H1 (cell line): ENCODE results near the gene PPP1R7. TPM values are rescaled to one million over a fixed set of nuclear protein-coding genes. Genes with fewer than 3 reads are reported as not detected.

Experiments used
- CTCF ChIA-PET: fragments of 300-600 bp; sonication (Branson Sonifier 250); formaldehyde crosslinking; loops from one replicate; lab custom pipeline; 2021; ENCODE audit not compliant: partially characterized antibody; lab: Charles Lee
- POLR2A ChIA-PET: fragments of 300-600 bp; sonication (Branson Sonifier 250); formaldehyde crosslinking; loops from one replicate; lab custom pipeline; 2021; ENCODE audit warnings: inconsistent platforms; ENCODE audit not compliant: partially characterized antibody; lab: Charles Lee
- DNase-seq, 2 experiments: peaks; one replicate each; pipeline versions ENCODE4 v3.0.0 to v3.0.0-alpha.2; 2010 to 2022; ENCODE audit warnings: low spot score in 2 of 2, low read depth in 1 of 2, mixed read lengths in 1 of 2
- FAIRE-seq: peaks from 2 replicates; lab custom pipeline; 2011; peaks lifted over from hg19 to GRCh38; lab: Jason Lieb, UNC
- H2AFZ ChIP-seq: 2 replicates; pipeline ENCODE4 v1.8.1; 2012; ENCODE audit warnings: low read length, inconsistent platforms
- H2AK5ac ChIP-seq: 2 replicates; pipeline ENCODE4 v1.6.1; 2013; ENCODE audit warnings: low read depth, low read length
- H2BK120ac ChIP-seq: replicated peaks from 2 replicates; pipeline ENCODE3; 2013; ENCODE audit warnings: low read depth, low read length, inconsistent platforms
- H2BK12ac ChIP-seq: 2 replicates; pipeline ENCODE4 v1.6.1; 2013; ENCODE audit warnings: low read depth, low read length
- H2BK15ac ChIP-seq: 2 replicates; pipeline ENCODE4 v1.6.1; 2013; ENCODE audit warnings: low read length
- H2BK20ac ChIP-seq: 2 replicates; pipeline ENCODE4 v1.6.1; 2013; ENCODE audit warnings: low read length
- H2BK5ac ChIP-seq: 2 replicates; pipeline ENCODE4 v1.6.1; 2013; ENCODE audit warnings: low read depth, low read length
- H3K14ac ChIP-seq: 2 replicates; pipeline ENCODE4 v1.6.1; 2013; ENCODE audit warnings: inconsistent platforms; ENCODE audit not compliant: insufficient read length
- H3K18ac ChIP-seq: 2 replicates; pipeline ENCODE4 v1.6.1; 2013; ENCODE audit warnings: low read length; ENCODE audit errors: extremely low read depth
- H3K23ac ChIP-seq: 2 replicates; pipeline ENCODE4 v1.6.1; 2013; ENCODE audit warnings: inconsistent platforms; ENCODE audit not compliant: insufficient read length
- H3K23me2 ChIP-seq: 2 replicates; pipeline ENCODE4 v1.6.1; 2013; ENCODE audit warnings: low read depth, low read length
- H3K27ac ChIP-seq: 2 replicates; pipeline ENCODE4 v1.6.1; 2011; ENCODE audit warnings: low read depth, low read length, inconsistent platforms
- H3K27me3 ChIP-seq, 4 experiments: replicated peaks in 1 of 4; 1 replicate in 1 of 4; 2 replicates in 3 of 4; pipeline versions ENCODE4 v1.6.1 to v1.8.1; 2011 to 2013; ENCODE audit warnings: low read length in 3 of 4, mild to moderate bottlenecking in 3 of 4, inconsistent platforms in 2 of 4, mixed read lengths in 2 of 4, moderate library complexity in 1 of 4; ENCODE audit not compliant: control insufficient read depth in 3 of 4, insufficient read depth in 3 of 4; ENCODE audit errors: extremely low read depth in 1 of 4
- H3K36me3 ChIP-seq, 4 experiments: 2 replicates each; pipeline versions ENCODE4 v1.6.1 to v1.8.1; 2011 to 2013; ENCODE audit warnings: mild to moderate bottlenecking in 4 of 4, low read length in 3 of 4, moderate library complexity in 2 of 4, control low read depth in 1 of 4, inconsistent platforms in 1 of 4; ENCODE audit not compliant: insufficient read depth in 4 of 4, control insufficient read depth in 2 of 4
- H3K4ac ChIP-seq: replicated peaks from 2 replicates; pipeline ENCODE3; 2013; ENCODE audit warnings: low read length, low read depth, mixed read lengths, inconsistent platforms; ENCODE audit not compliant: insufficient read length
- H3K4me1 ChIP-seq, 4 experiments: replicated peaks in 1 of 4; 1 replicate in 1 of 4; 2 replicates in 3 of 4; pipeline versions ENCODE4 v1.6.1 to v1.8.1; 2011 to 2013; ENCODE audit warnings: low read length in 3 of 4, inconsistent platforms in 2 of 4, mixed read lengths in 1 of 4; ENCODE audit not compliant: insufficient read depth in 4 of 4, control insufficient read depth in 3 of 4
- H3K4me2 ChIP-seq, 2 experiments: 2 replicates each; pipeline versions ENCODE4 v1.6.1 to v1.8.1; 2011 to 2013; ENCODE audit warnings: low read depth in 2 of 2, low read length in 2 of 2, control low read depth in 1 of 2, inconsistent platforms in 1 of 2, mild to moderate bottlenecking in 1 of 2; ENCODE audit not compliant: insufficient read depth in 1 of 2
- H3K4me3 ChIP-seq, 4 experiments: fragments of 200-600, 300-600 bp in 1 of 4; sonication (generic), shearing (Covaris generic), sonication (Bioruptor Twin) in 1 of 4; 2 replicates each; pipeline versions ENCODE4 v1.5.1 to v1.8.1; 2011 to 2016; ENCODE audit warnings: low read length in 4 of 4, low read depth in 3 of 4, control low read depth in 2 of 4, inconsistent platforms in 2 of 4, mild to moderate bottlenecking in 2 of 4, mixed read lengths in 1 of 4, moderate library complexity in 1 of 4; ENCODE audit not compliant: insufficient read depth in 2 of 4; ENCODE audit errors: extremely low read depth in 1 of 4
- H3K56ac ChIP-seq: replicated peaks from 2 replicates; pipeline ENCODE3; 2013; ENCODE audit warnings: low read depth, mild to moderate bottlenecking, mixed read lengths, low read length, inconsistent platforms; ENCODE audit not compliant: insufficient read length
- H3K79me1 ChIP-seq: 2 replicates; pipeline ENCODE4 v1.6.1; 2013; ENCODE audit warnings: low read depth, low read length, control low read depth
- H3K79me2 ChIP-seq, 2 experiments: 2 replicates each; pipeline versions ENCODE4 v1.6.1 to v1.8.1; 2012 to 2013; ENCODE audit warnings: low read length in 2 of 2, mild to moderate bottlenecking in 2 of 2, inconsistent platforms in 1 of 2; ENCODE audit not compliant: insufficient read depth in 2 of 2, control insufficient read depth in 1 of 2
- H3K9ac ChIP-seq, 4 experiments: replicated peaks in 1 of 4; 1 replicate in 1 of 4; 2 replicates in 3 of 4; pipeline versions ENCODE4 v1.6.1 to v1.8.1; 2011 to 2013; ENCODE audit warnings: low read depth in 3 of 4, low read length in 3 of 4, control low read depth in 2 of 4, mild to moderate bottlenecking in 2 of 4, moderate library complexity in 2 of 4, inconsistent platforms in 1 of 4; ENCODE audit errors: extremely low read depth in 1 of 4
- H3K9me3 ChIP-seq, 2 experiments: 2 replicates each; pipeline versions ENCODE4 v1.6.1 to v1.8.1; 2012 to 2013; ENCODE audit warnings: mild to moderate bottlenecking in 2 of 2, moderate library complexity in 2 of 2, control low read depth in 1 of 2, inconsistent platforms in 1 of 2, low read depth in 1 of 2, low read length in 1 of 2, mixed read lengths in 1 of 2; ENCODE audit not compliant: insufficient read depth in 2 of 2
- H4K20me1 ChIP-seq, 2 experiments: replicated peaks in 1 of 2; 2 replicates each; pipeline versions ENCODE3 to v1.8.1; 2011 to 2013; ENCODE audit warnings: inconsistent platforms in 2 of 2, low read length in 2 of 2, mild to moderate bottlenecking in 1 of 2; ENCODE audit not compliant: insufficient read depth in 2 of 2, control insufficient read depth in 1 of 2
- H4K5ac ChIP-seq: 2 replicates; pipeline ENCODE4 v1.6.1; 2013; ENCODE audit warnings: low read length, low read depth, mixed read lengths, inconsistent platforms; ENCODE audit not compliant: insufficient read length
- H4K8ac ChIP-seq: 2 replicates; pipeline ENCODE4 v1.8.0; 2013; ENCODE audit warnings: mild to moderate bottlenecking, moderate library complexity, low read length, inconsistent platforms; ENCODE audit not compliant: insufficient read depth; ENCODE audit errors: extremely low read depth
- H4K91ac ChIP-seq: replicated peaks from 2 replicates; pipeline ENCODE3; 2013; ENCODE audit warnings: low read length, mixed read lengths, inconsistent platforms; ENCODE audit not compliant: insufficient read length
- ASH2L ChIP-seq: fragments of 200-600, 300-600 bp; sonication (generic); IDR thresholded peaks from one replicate; pipeline ENCODE4 v1.7.1; 2017; ENCODE audit warnings: low read length
- CTCF ChIP-seq, 3 experiments: IDR thresholded peaks; 1 replicate in 2 of 3; 2 replicates in 1 of 3; pipeline versions ENCODE4 v1.5.1 to v1.6.1; 2011; ENCODE audit warnings: low read length in 3 of 3, mild to moderate bottlenecking in 3 of 3, inconsistent platforms in 2 of 3, low read depth in 1 of 3, moderate library complexity in 1 of 3; ENCODE audit not compliant: insufficient read depth in 1 of 3; ENCODE audit errors: control extremely low read depth in 1 of 3
- GABPA ChIP-seq: IDR thresholded peaks from 2 replicates; pipeline ENCODE4 v1.6.1; 2011; ENCODE audit warnings: mild to moderate bottlenecking, low read length, moderate library complexity, borderline replicate concordance; ENCODE audit not compliant: insufficient read depth
- JUND ChIP-seq: IDR thresholded peaks from 2 replicates; pipeline ENCODE4 v1.6.1; 2011; ENCODE audit warnings: mild to moderate bottlenecking, improper control_type of control experiment, low read length
- POLR2AphosphoS5 ChIP-seq: IDR thresholded peaks from 2 replicates; pipeline ENCODE4 v1.6.1; 2011; ENCODE audit warnings: low read depth, low read length
- POU5F1 ChIP-seq: IDR thresholded peaks from 2 replicates; pipeline ENCODE4 v1.6.1; 2011; ENCODE audit warnings: low read depth, mild to moderate bottlenecking, low read length, moderate library complexity
- TAF1 ChIP-seq: IDR thresholded peaks from 2 replicates; pipeline ENCODE4 v1.6.1; 2011; ENCODE audit warnings: mild to moderate bottlenecking, low read depth, low read length
- TAF7 ChIP-seq: optimal IDR thresholded peaks from 2 replicates; pipeline ENCODE3; 2011; ENCODE audit warnings: low read depth, mild to moderate bottlenecking, inconsistent platforms, low read length, moderate library complexity, borderline replicate concordance
- ZNF274 ChIP-seq: IDR thresholded peaks from 2 replicates; pipeline ENCODE4 v1.7.0; 2012; ENCODE audit warnings: low read length, borderline replicate concordance; ENCODE audit errors: extremely low read depth
- WGBS, 2 experiments: shearing (Covaris generic) in 1 of 2; methylation state at CpG; one replicate each; pipeline versions ENCODE4 v1.1.6 to v1.1.7; 2013 to 2015; ENCODE audit warnings: low lambda C conversion rate in 2 of 2, mixed read lengths in 2 of 2, inconsistent platforms in 1 of 2, low coverage in 1 of 2, missing lambda C conversion rate in 1 of 2; ENCODE audit not compliant: insufficient replicate concordance in 2 of 2, insufficient coverage in 1 of 2, insufficient read length in 1 of 2; ENCODE audit errors: extremely low coverage in 1 of 2, missing lambda C conversion rate in 1 of 2; 5-methylcytosine and 5-hydroxymethylcytosine counted together
- polyA plus RNA-seq, 7 experiments: library from polyadenylated mRNA; depleted of rRNA in 3 of 7; stranded (reverse) in 5 of 7; unstranded in 2 of 7; fragments of >200 nt in 5 of 7; fragments of 200-250 nt in 2 of 7; gene quantifications; 1 replicate in 5 of 7; 2 replicates in 1 of 7; 4 replicates in 1 of 7; pipeline versions ENCODE4 v1.2.1 to v1.2.3, GENCODE V29; 2011 to 2013; ENCODE audit warnings: missing spikeins in 2 of 7, mixed read lengths in 2 of 7
- total RNA-seq: library from RNA; stranded (reverse); fragmentation: NEBNext Ultra II Directional; extraction: Animal tissue kit (Norgen Biotek cat#: 25700); gene quantifications from 2 replicates; pipeline ENCODE4 v1.2.1, GENCODE V29; 2021

Gene PPP1R7
- total and polyA plus RNA-seq, 2 of the 8 experiments (the other 6 are each of a cell fraction or from before 2014, with no cell fraction given), result 22.2 to 64.0 TPM

DNA sequence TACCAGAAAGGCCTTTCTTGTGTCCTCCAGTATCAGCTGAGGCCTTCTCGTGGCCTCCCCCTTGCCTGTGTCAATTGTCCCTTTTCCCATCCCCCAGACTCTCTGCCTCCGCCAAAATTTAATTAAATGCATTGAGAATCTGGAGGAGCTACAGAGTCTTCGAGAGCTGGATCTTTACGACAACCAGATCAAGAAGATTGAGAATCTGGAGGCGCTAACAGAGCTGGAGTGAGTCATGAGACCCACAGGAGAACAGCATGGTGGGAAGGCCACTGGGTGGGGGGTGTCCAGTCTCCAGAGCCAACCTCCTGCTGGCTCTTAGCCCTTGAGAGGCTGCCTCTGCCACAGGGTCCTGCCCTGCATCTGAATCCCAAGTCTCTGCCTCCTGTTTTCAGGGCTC lies 8.8 kb downstream of the PPP1R7 start:
- Histone ChIP-seq H2AK5ac (no peak overlapping the region), H4K8ac (no peak overlapping the region), H3K4me2 (no peak overlapping the region), H3K27ac (no peak overlapping the region), H3K79me1 (no peaks in the 10 kb centered on the region), H3K36me3 (peaks cover 0 to 22% (median 6%) of the 10 kb centered on the region in 4 experiments; a peak in 6 of 8 replicates), H3K4ac (no peak overlapping the region), H3K23ac (no peak overlapping the region), H4K20me1 (peaks cover 0 to 3% of the 10 kb centered on the region in 2 experiments), H2BK15ac (no peak overlapping the region), H2BK120ac (no peak overlapping the region), H4K91ac (no peak overlapping the region), H3K79me2 (no peaks in the 10 kb centered on the region), H3K56ac (no peak overlapping the region), H3K23me2 (no peaks in the 10 kb centered on the region), H3K27me3 (no peaks in the 10 kb centered on the region), H3K4me1 (peaks cover 0 to 3% (median 0%) of the 10 kb centered on the region in 4 experiments; a peak in 1 of 7 replicates), H2BK20ac (no peak overlapping the region), H3K4me3 (no peak overlapping the region), H3K18ac (no peak overlapping the region), H2AFZ (no peak overlapping the region), H3K14ac (no peak overlapping the region), H4K5ac (no peak overlapping the region), H2BK5ac (no peak overlapping the region), H2BK12ac (no peak overlapping the region), H3K9ac (no peak overlapping the region), H3K9me3 (no peaks in the 10 kb centered on the region)
- ChIA-PET CTCF (no interaction called here), POLR2A (no interaction called here)
- DNase-seq (no peak), FAIRE-seq (no peak)
- 79% methylated on average over 5 of the region's 5 CpGs; no CpG with 5 or more reads in 1 of the 2 experiments for WGBS, 2 experiments
- TF ChIP-seq POU5F1 (no peak), TAF7 (no peak), POLR2AphosphoS5 (no peak), CTCF (IDR thresholded peaks at IDR 0.05; ENCODE audit: control extremely low read depth in 1 of 3, insufficient read depth in 1 of 3, low read depth in 1 of 3, low read length in 3 of 3) (no peak), ZNF274 (no peak), JUND (no peak), ASH2L (no peak), TAF1 (no peak), GABPA (no peak)
